ENCODE results near the gene HDAC9. TPM values are rescaled to one million over a fixed set of nuclear protein-coding genes. Genes with fewer than 3 reads are reported as not detected.

Gene HDAC9
- total and polyA plus RNA-seq, 2 of the 13 experiments (the other 11 are each of a cell fraction or from before 2014, with no cell fraction given): 0.05 to 0.07 TPM

DNA sequence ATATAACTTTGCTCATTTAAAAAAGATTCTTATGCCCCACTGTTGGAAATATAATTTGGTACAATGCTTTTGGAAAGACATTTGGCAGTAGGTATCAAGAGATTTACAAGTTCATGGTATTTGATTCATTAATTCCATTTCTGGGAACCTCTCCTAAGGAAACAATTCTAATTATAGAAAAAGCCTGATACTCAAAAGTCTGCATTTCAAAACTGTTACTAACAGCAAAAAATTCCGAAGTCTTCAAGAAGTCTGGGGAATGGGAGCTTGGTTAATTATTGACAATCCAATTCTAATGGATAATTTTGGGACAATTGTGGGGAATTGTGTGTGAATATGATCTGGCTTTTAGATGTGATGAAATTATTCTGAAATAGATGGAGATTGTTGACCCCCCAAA lies 59.6 kb downstream of the HDAC9 start:
- Histone ChIP-seq H3K36me3 (replicated peaks in 1 of 2; ENCODE audit: control insufficient read depth in 1 of 2, insufficient read depth in 2 of 2, low read length in 2 of 2) (no peaks in the 10 kb centered on the region), H4K20me1 (ENCODE audit: insufficient read depth, low read length) (no peaks in the 10 kb centered on the region), H3K27ac (ENCODE audit: extremely low read length, insufficient read depth, low read length) (no peak overlapping the region), H3K9ac (ENCODE audit: insufficient read depth, low read depth, low read length) (no peak overlapping the region), H3K4me3 (replicated peaks in 1 of 3; ENCODE audit: insufficient read depth in 1 of 3, low read depth in 2 of 3, low read length in 3 of 3) (no peak overlapping the region), H3K9me3 (ENCODE audit: low read length) (no peaks in the 10 kb centered on the region), H3K79me2 (ENCODE audit: insufficient read depth, low read length) (no peaks in the 10 kb centered on the region), H3K27me3 (ENCODE audit: control insufficient read depth in 1 of 2, insufficient read depth in 2 of 2, low read length in 2 of 2) (no peaks in the 10 kb centered on the region), H3K4me2 (ENCODE audit: low read depth, low read length) (no peak overlapping the region), H3K4me1 (ENCODE audit: insufficient read depth, low read length) (no peaks in the 10 kb centered on the region), H2AFZ (ENCODE audit: low read length) (no peak overlapping the region)
- 0% methylated on average over 1 of the region's 1 CpG for WGBS (ENCODE audit: low lambda C conversion rate)
- POLR2A ChIA-PET: no interaction called here
- CTCF ChIA-PET (ENCODE audit: low intra/inter-chr PET ratio, low total read pairs): no interaction called here
- intact Hi-C loops (cut with micrococcal nuclease; ENCODE audit: unreplicated experiment) (no loop called here), in situ Hi-C loops (cut with HindIII; ENCODE audit: extremely low pct_ligation_motif_present, low pct_unique_long_range_greater_than_20kb) (no loop called here)
- DNase-seq (ENCODE audit: low spot score) (no peak), ATAC-seq (no peak), FAIRE-seq (no peak)
- no TSS peak for BruUV-seq (replicated peaks)
- TF ChIP-seq FOSL1 (CRISPR knock-in tag; IDR thresholded peaks at IDR 0.05; ENCODE audit: borderline replicate concordance) (no peak), PAF1 (CRISPR knock-in tag; IDR thresholded peaks at IDR 0.05) (no peak), ELF1 (CRISPR knock-in tag; IDR thresholded peaks at IDR 0.05) (no peak), ZNF75D (CRISPR knock-in tag; IDR thresholded peaks at IDR 0.05; ENCODE audit: borderline replicate concordance) (no peak), CBX5 (CRISPR knock-in tag; IDR thresholded peaks at IDR 0.05; ENCODE audit: borderline replicate concordance) (no peak), ZNF772 (CRISPR knock-in tag; IDR thresholded peaks at IDR 0.05) (no peak), CCDC6 (CRISPR knock-in tag; IDR thresholded peaks at IDR 0.05) (no peak), HOXA5 (CRISPR knock-in tag; IDR thresholded peaks at IDR 0.05) (no peak), ZNF674 (CRISPR knock-in tag; IDR thresholded peaks at IDR 0.05; ENCODE audit: low read depth) (no peak), RBM22 (optimal IDR thresholded peaks at IDR 0.05; ENCODE audit: low read length) (no peak), TCF7 (IDR thresholded peaks at IDR 0.05; ENCODE audit: low read depth) (no peak), PHF5A (CRISPR knock-in tag; IDR thresholded peaks at IDR 0.05; ENCODE audit: low read depth, unreplicated experiment) (no peak)
- TF ChIP-seq, protein P1, sequence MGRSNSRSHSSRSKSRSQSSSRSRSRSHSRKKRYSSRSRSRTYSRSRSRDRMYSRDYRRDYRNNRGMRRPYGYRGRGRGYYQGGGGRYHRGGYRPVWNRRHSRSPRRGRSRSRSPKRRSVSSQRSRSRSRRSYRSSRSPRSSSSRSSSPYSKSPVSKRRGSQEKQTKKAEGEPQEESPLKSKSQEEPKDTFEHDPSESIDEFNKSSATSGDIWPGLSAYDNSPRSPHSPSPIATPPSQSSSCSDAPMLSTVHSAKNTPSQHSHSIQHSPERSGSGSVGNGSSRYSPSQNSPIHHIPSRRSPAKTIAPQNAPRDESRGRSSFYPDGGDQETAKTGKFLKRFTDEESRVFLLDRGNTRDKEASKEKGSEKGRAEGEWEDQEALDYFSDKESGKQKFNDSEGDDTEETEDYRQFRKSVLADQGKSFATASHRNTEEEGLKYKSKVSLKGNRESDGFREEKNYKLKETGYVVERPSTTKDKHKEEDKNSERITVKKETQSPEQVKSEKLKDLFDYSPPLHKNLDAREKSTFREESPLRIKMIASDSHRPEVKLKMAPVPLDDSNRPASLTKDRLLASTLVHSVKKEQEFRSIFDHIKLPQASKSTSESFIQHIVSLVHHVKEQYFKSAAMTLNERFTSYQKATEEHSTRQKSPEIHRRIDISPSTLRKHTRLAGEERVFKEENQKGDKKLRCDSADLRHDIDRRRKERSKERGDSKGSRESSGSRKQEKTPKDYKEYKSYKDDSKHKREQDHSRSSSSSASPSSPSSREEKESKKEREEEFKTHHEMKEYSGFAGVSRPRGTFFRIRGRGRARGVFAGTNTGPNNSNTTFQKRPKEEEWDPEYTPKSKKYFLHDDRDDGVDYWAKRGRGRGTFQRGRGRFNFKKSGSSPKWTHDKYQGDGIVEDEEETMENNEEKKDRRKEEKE (IDR thresholded peaks at IDR 0.05): no peak
- TF ChIP-seq, protein P2, sequence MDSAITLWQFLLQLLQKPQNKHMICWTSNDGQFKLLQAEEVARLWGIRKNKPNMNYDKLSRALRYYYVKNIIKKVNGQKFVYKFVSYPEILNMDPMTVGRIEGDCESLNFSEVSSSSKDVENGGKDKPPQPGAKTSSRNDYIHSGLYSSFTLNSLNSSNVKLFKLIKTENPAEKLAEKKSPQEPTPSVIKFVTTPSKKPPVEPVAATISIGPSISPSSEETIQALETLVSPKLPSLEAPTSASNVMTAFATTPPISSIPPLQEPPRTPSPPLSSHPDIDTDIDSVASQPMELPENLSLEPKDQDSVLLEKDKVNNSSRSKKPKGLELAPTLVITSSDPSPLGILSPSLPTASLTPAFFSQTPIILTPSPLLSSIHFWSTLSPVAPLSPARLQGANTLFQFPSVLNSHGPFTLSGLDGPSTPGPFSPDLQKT (CRISPR knock-in tag; IDR thresholded peaks at IDR 0.05; ENCODE audit: borderline replicate concordance): no peak
- TF ChIP-seq, protein P3, sequence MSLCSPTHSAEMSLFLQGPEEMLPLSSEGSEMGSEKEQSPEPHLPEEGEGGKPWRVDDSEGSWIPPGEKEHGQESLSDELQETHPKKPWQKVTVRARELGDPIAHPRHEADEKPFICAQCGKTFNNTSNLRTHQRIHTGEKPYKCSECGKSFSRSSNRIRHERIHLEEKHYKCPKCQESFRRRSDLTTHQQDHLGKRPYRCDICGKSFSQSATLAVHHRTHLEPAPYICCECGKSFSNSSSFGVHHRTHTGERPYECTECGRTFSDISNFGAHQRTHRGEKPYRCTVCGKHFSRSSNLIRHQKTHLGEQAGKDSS (CRISPR knock-in tag; IDR thresholded peaks at IDR 0.05; ENCODE audit: borderline replicate concordance, low read depth): no peak
- TF ChIP-seq, protein P4, sequence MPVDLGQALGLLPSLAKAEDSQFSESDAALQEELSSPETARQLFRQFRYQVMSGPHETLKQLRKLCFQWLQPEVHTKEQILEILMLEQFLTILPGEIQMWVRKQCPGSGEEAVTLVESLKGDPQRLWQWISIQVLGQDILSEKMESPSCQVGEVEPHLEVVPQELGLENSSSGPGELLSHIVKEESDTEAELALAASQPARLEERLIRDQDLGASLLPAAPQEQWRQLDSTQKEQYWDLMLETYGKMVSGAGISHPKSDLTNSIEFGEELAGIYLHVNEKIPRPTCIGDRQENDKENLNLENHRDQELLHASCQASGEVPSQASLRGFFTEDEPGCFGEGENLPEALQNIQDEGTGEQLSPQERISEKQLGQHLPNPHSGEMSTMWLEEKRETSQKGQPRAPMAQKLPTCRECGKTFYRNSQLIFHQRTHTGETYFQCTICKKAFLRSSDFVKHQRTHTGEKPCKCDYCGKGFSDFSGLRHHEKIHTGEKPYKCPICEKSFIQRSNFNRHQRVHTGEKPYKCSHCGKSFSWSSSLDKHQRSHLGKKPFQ (CRISPR knock-in tag; IDR thresholded peaks at IDR 0.05; ENCODE audit: insufficient replicate concordance): no peak
